Activated CD4-positive, alpha-beta T cell treated with anti-CD3 and anti-CD28 coated beads, Interleukin-2, amount 10 ng/mL, durations not matched to agents 7 days and 5 days (primary cell): ENCODE measurements around the gene ROCK1. TPM values are rescaled to one million over a fixed set of nuclear protein-coding genes. Genes with fewer than 3 reads are reported as not detected.
"Not testable (repeated sequence)": the region's sequence is repeated elsewhere in the genome, so short reads cannot be mapped to it uniquely, and the experiment has no call there.

ENCODE experiments used
- CTCF ChIA-PET: fragments of 350-600 bp; sonication (Branson Sonifier 250); formaldehyde crosslinking; loops from one replicate; lab custom pipeline; 2021; ENCODE audit warnings: antibody characterized with exemption; lab: Charles Lee
- POLR2A ChIA-PET: fragments of 350-600 bp; sonication (Branson Sonifier 250); formaldehyde crosslinking; loops from one replicate; lab custom pipeline; 2021; ENCODE audit warnings: antibody characterized with exemption; lab: Charles Lee
- DNase-seq: peaks from one replicate; pipeline ENCODE4 v3.0.0-alpha.2; 2020
- H3K27ac Mint-ChIP-seq: one replicate; pipeline ENCODE4 v1.8.0; 2021; ENCODE audit warnings: mild to moderate bottlenecking, moderate library complexity, mixed read lengths
- H3K27me3 Mint-ChIP-seq: one replicate; pipeline ENCODE4 v1.8.0; 2021; ENCODE audit warnings: mixed read lengths
- H3K36me3 Mint-ChIP-seq: one replicate; pipeline ENCODE4 v1.8.0; 2021; ENCODE audit warnings: low read depth, mixed read lengths
- H3K4me1 Mint-ChIP-seq: one replicate; pipeline ENCODE4 v1.8.0; 2021; ENCODE audit warnings: mixed read lengths
- H3K4me3 Mint-ChIP-seq: one replicate; pipeline ENCODE4 v1.8.0; 2021; ENCODE audit warnings: mild to moderate bottlenecking, moderate library complexity, mixed read lengths
- H3K9me3 Mint-ChIP-seq: one replicate; pipeline ENCODE4 v1.8.0; 2021; ENCODE audit warnings: mixed read lengths
- total RNA-seq, 2 experiments: library from RNA; stranded (reverse); gene quantifications; one replicate each; pipeline ENCODE4 v1.2.3, GENCODE V29; 2021

ROCK1 gene
- 10 to 100 TPM; 67.2 to 67.3 TPM for total RNA-seq

GRCh38 chr18:21111346-21112139, at the start of gene ROCK1:
ROCK1 (minus strand) TSS chr18:21111813; CDS start chr18:21110910, 903 bp downstream.
- no peaks in the 10 kb centered on the region for H3K9me3 Mint-ChIP-seq
- peak within 1 kb of the TSS; percentile 95 for H3K27ac Mint-ChIP-seq
- H3K4me1 Mint-ChIP-seq = peaks cover 10% of the 10 kb centered on the region
- POLR2A ChIA-PET = no interaction called here
- H3K4me3 Mint-ChIP-seq = no peak within 1 kb of the TSS
- peak; percentile 98 for DNase-seq
- peaks cover 10% of the 10 kb centered on the region for H3K36me3 Mint-ChIP-seq
- CTCF ChIA-PET = interaction anchor here (1.1 to 1.6 kb wide), 3 partner anchors 21 to 489 kb away, joined by 3 to 4 read pairs (median 4); partner anchors contain the start of gene ESCO1
- no peaks in the 10 kb centered on the region for H3K27me3 Mint-ChIP-seq

- Mint-ChIP-seq H3K4me1 (no peaks in the 10 kb centered on the region), H3K27ac (no peak overlapping the region), H3K27me3 (peaks cover 6% of the 10 kb centered on the region), H3K4me3 (no peak overlapping the region), H3K9me3 (peaks cover 14% of the 10 kb centered on the region), H3K36me3 (no peaks in the 10 kb centered on the region)
- DNase-seq = no peak
- ChIA-PET CTCF (no interaction called here), POLR2A (no interaction called here)
These were observed 43.8 kb upstream of the ROCK1 start for GRCh38 chr18:21155443-21155842.

- Mint-ChIP-seq H3K27ac (no peak overlapping the region), H3K27me3 (peaks cover 2% of the 10 kb centered on the region), H3K4me1 (no peaks in the 10 kb centered on the region), H3K4me3 (no peak overlapping the region), H3K9me3 (no peaks in the 10 kb centered on the region), H3K36me3 (no peaks in the 10 kb centered on the region)
- no peak for DNase-seq
- ChIA-PET CTCF (no interaction called here), POLR2A (no interaction called here)
These were observed 34.4 kb upstream of the ROCK1 start for GRCh38 chr18:21146016-21146415.

- peaks cover 2% of the 10 kb centered on the region for H3K27me3 Mint-ChIP-seq
- DNase-seq = no peak
- no peaks in the 10 kb centered on the region for H3K9me3 Mint-ChIP-seq
- CTCF ChIA-PET = no interaction called here
- H3K4me3 Mint-ChIP-seq = no peak overlapping the region
- POLR2A ChIA-PET = no interaction called here
- H3K36me3 Mint-ChIP-seq = no peaks in the 10 kb centered on the region
- H3K27ac Mint-ChIP-seq = no peak overlapping the region
- no peaks in the 10 kb centered on the region for H3K4me1 Mint-ChIP-seq
These were observed 33.8 kb upstream of the ROCK1 start for GRCh38 chr18:21145371-21145770.

DNA sequence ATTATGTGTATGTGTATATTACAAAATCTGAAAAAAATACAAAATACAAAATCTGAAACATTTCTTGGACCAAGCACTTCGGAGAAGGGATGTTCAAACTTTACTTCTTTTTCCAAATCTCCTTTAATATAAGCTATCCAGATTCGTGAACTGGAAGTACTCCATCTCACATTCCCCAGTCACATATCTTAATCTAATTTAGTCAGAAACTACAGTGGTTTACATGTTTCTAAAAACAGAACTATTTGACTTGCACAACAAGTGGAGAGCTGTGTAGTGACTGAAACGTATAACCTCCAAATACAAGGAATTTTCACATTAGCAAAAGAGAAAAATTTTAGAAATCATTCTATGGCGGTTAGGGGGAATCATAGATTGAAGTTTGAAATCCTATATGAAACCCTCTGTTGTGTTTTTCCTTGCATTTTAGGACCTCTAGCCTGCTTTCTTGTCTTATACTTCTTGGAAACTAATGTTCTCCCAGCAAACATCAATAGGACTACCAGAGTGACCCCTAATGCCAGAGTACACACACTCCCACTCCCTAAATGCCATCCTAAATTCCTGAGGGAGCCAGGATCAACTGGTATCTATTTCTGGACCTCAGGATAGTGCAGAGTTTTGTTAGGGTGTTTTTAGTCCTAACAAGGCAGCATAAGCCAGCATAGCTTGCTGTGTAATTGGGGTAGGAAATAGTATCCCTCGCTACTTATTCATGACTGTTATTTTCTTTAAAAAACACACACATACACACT, 30.2 kb upstream of the ROCK1 start:
- Mint-ChIP-seq H3K9me3 (no peaks in the 10 kb centered on the region), H3K36me3 (no peaks in the 10 kb centered on the region), H3K4me3 (no peak overlapping the region), H3K4me1 (no peaks in the 10 kb centered on the region), H3K27me3 (peaks cover 7% of the 10 kb centered on the region), H3K27ac (no peak overlapping the region)
- DNase-seq = no peak
- POLR2A ChIA-PET = no interaction called here
- CTCF ChIA-PET = no interaction called here

- POLR2A ChIA-PET, H3K36me3 Mint-ChIP-seq, CTCF ChIA-PET, DNase-seq, H3K27me3 Mint-ChIP-seq, H3K9me3 Mint-ChIP-seq, H3K27ac Mint-ChIP-seq, H3K4me1 Mint-ChIP-seq, H3K4me3 Mint-ChIP-seq: not testable (repeated sequence)
These were observed 26.3 kb upstream of the ROCK1 start for GRCh38 chr18:21137719-21138488.

DNA sequence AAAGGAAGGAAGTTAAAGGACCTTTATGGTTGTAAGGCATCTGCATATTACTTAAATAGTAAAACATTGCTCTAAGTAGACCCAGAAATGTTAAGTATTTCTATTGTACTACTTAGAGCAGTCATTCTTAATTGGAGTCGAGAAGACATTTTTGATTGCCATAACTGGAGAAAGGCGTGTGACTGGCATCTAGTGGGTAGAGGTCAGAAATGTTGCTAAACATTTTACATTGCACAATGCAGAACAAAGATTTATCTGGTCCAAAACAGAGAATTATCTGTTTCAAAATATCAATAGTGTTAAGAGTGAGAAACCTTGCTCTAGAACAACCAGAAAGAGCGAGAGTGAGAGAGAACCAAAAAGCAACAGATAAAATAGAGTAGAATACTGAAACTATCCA, 23.3 kb upstream of the ROCK1 start:
- Mint-ChIP-seq H3K36me3 (no peaks in the 10 kb centered on the region), H3K4me1 (no peaks in the 10 kb centered on the region), H3K4me3 (no peak overlapping the region), H3K27me3 (peaks cover 3% of the 10 kb centered on the region), H3K27ac (no peak overlapping the region), H3K9me3 (no peaks in the 10 kb centered on the region)
- ChIA-PET POLR2A (no interaction called here), CTCF (no interaction called here)
- peak; percentile 47 for DNase-seq

GRCh38 chr18:21132398-21132918, 20.8 kb upstream of the ROCK1 start:
- POLR2A ChIA-PET = interaction anchor here (0.6 kb wide), 1 partner anchor 19 kb away, joined by 3 read pairs; no protein-coding TSS in a partner anchor
- Mint-ChIP-seq H3K4me1 (no peaks in the 10 kb centered on the region), H3K4me3 (no peak overlapping the region), H3K27me3 (no peaks in the 10 kb centered on the region), H3K36me3 (no peaks in the 10 kb centered on the region), H3K9me3 (no peaks in the 10 kb centered on the region), H3K27ac (no peak overlapping the region)
- CTCF ChIA-PET = interaction anchor here (1.6 kb wide), 1 partner anchor 21 kb away, joined by 4 read pairs; the partner anchor contains the start of gene ROCK1
- no peak for DNase-seq

GRCh38 chr18:21131698-21132227, 20.1 kb upstream of the ROCK1 start:
- Mint-ChIP-seq H3K4me1 (no peaks in the 10 kb centered on the region), H3K27me3 (no peaks in the 10 kb centered on the region), H3K36me3 (no peaks in the 10 kb centered on the region), H3K9me3 (no peaks in the 10 kb centered on the region), H3K4me3 (no peak overlapping the region), H3K27ac (no peak overlapping the region)
- DNase-seq = no peak
- ChIA-PET CTCF (interaction anchor here (1.6 kb wide), 1 partner anchor 20 kb away, joined by 4 read pairs; the partner anchor contains the start of gene ROCK1), POLR2A (no interaction called here)

- DNase-seq = no peak
- Mint-ChIP-seq H3K4me3 (no peak overlapping the region), H3K9me3 (no peaks in the 10 kb centered on the region), H3K27me3 (no peaks in the 10 kb centered on the region), H3K36me3 (no peaks in the 10 kb centered on the region), H3K4me1 (no peaks in the 10 kb centered on the region), H3K27ac (no peak overlapping the region)
- ChIA-PET POLR2A (no interaction called here), CTCF (no interaction called here)
These were observed 18.1 kb upstream of the ROCK1 start for GRCh38 chr18:21129566-21130216.

- Mint-ChIP-seq H3K36me3 (no peaks in the 10 kb centered on the region), H3K27me3 (no peaks in the 10 kb centered on the region), H3K4me3 (no peak overlapping the region), H3K4me1 (peaks cover 10% of the 10 kb centered on the region), H3K27ac (peak overlapping the region; percentile 16), H3K9me3 (no peaks in the 10 kb centered on the region)
- ChIA-PET CTCF (interaction anchor here (0.6 kb wide), 1 partner anchor 155 kb away, joined by 3 read pairs; no protein-coding TSS in a partner anchor), POLR2A (no interaction called here)
- DNase-seq = no peak
These were observed 11.8 kb upstream of the ROCK1 start for GRCh38 chr18:21123290-21123926.
